ENCODE measurements around the gene REC114.

GRCh38 chr15:73493922-73494321, 51.0 kb downstream of the REC114 start:
- TF ChIP-seq TARDBP (IDR thresholded peaks at IDR 0.05) (no peak), SUZ12 (IDR thresholded peaks at IDR 0.05) (no peak), ARNT (IDR thresholded peaks at IDR 0.05) (no peak)

All from HEK293T (cell line).